GM12878 (cell line): ENCODE data around the gene MOXD1. TPM values are rescaled to one million over a fixed set of nuclear protein-coding genes. Genes with fewer than 3 reads are reported as not detected.

Experiments used
- ATAC-seq: fragments of 200-7000 bp; cut with Tn5 transposase; 3 replicates; pipeline ENCODE4 v1.9.1; 2020; ENCODE audit warnings: mild to moderate bottlenecking, moderate library complexity
- BruUV-seq: library from RNA; stranded (reverse); fragments of 400-500 nt; replicated peaks from 2 replicates; lab custom pipeline; 2021; lab: Mats Ljungman, UMichigan
- CTCF ChIA-PET: fragments of 300-600 bp; sonication (Branson Sonifier 250); formaldehyde crosslinking; extraction: SDS; loops from one replicate; lab custom pipeline; 2021; ENCODE audit warnings: inconsistent platforms; lab: Yijun Ruan, JAX
- POLR2A ChIA-PET: fragments of 350-600 bp; formaldehyde crosslinking; extraction: SDS; loops from one replicate; lab custom pipeline; 2021; ENCODE audit warnings: inconsistent platforms; lab: Charles Lee
- RAD21 ChIA-PET: fragments of 300-600 bp; sonication (Branson Sonifier 250); formaldehyde crosslinking; loops from one replicate; lab custom pipeline; 2023; ENCODE audit warnings: antibody characterized with exemption; ENCODE audit not compliant: unreplicated experiment; lab: Charles Lee
- SMC1A ChIA-PET: fragments of 300-600 bp; sonication (Branson Sonifier 250); formaldehyde crosslinking; loops from one replicate; lab custom pipeline; 2023; ENCODE audit not compliant: unreplicated experiment, uncharacterized antibody; lab: Charles Lee
- DNase-seq: peaks from one replicate; pipeline ENCODE4 v3.0.0-alpha.2; 2011; ENCODE audit warnings: low read depth, low spot score
- FAIRE-seq: peaks from 3 replicates; lab custom pipeline; 2011; peaks lifted over from hg19 to GRCh38; lab: Jason Lieb, UNC
- H2AFZ ChIP-seq: 2 replicates; pipeline ENCODE4 v1.6.0; 2011; ENCODE audit warnings: low read depth, low read length, control low read depth; ENCODE audit not compliant: control insufficient read depth
- H3K27ac ChIP-seq: 2 replicates; pipeline ENCODE4 v1.5.1; 2011; ENCODE audit warnings: control low read depth; ENCODE audit not compliant: control insufficient read depth, insufficient read depth
- H3K27me3 ChIP-seq, 2 experiments: replicated peaks in 1 of 2; 2 replicates each; pipeline versions ENCODE4 v1.6.0 to v1.6.1; 2011; ENCODE audit warnings: low read length in 1 of 2; ENCODE audit not compliant: control insufficient read depth in 2 of 2, insufficient read depth in 2 of 2
- H3K36me3 ChIP-seq, 2 experiments: 2 replicates each; pipeline ENCODE4 v1.5.1; 2011; ENCODE audit warnings: low read length in 1 of 2; ENCODE audit not compliant: control insufficient read depth in 2 of 2, insufficient read depth in 2 of 2
- H3K4me1 ChIP-seq: 2 replicates; pipeline ENCODE4 v1.6.1; 2011; ENCODE audit warnings: mild to moderate bottlenecking, low read length, moderate library complexity, mixed read lengths; ENCODE audit not compliant: control insufficient read depth, insufficient read depth
- H3K4me2 ChIP-seq: 2 replicates; pipeline ENCODE4 v1.6.0; 2011; ENCODE audit warnings: control low read depth; ENCODE audit not compliant: control insufficient read depth, insufficient read depth
- H3K4me3 ChIP-seq: fragments of 200-600 bp; sonication (generic); 2 replicates; pipeline ENCODE4 v1.5.1; 2016
- H3K79me2 ChIP-seq: 2 replicates; pipeline ENCODE4 v1.6.0; 2011; ENCODE audit warnings: low read length; ENCODE audit not compliant: control insufficient read depth, insufficient read depth
- H3K9ac ChIP-seq: 2 replicates; pipeline ENCODE4 v1.8.0; 2011; ENCODE audit warnings: low read length, control low read depth, mixed read lengths; ENCODE audit not compliant: control insufficient read depth, insufficient read depth
- H3K9me3 ChIP-seq: replicated peaks from 3 replicates; pipeline ENCODE4 v1.5.1; 2011; ENCODE audit warnings: mild to moderate bottlenecking, low read length; ENCODE audit not compliant: control insufficient read depth, insufficient read depth
- H4K20me1 ChIP-seq: 2 replicates; pipeline ENCODE4 v1.6.0; 2011; ENCODE audit not compliant: control insufficient read depth, insufficient read depth
- ATF7 ChIP-seq: fragments of 450-650 bp; IDR thresholded peaks from 2 replicates; pipeline ENCODE4 v1.6.1; 2016; ENCODE audit warnings: low read depth, mild to moderate bottlenecking
- BCL11A ChIP-seq: IDR thresholded peaks from 2 replicates; pipeline ENCODE4 v1.6.1; 2011; ENCODE audit warnings: low read depth, low read length
- CBX3 ChIP-seq: fragments of 200-600 bp; sonication (generic); IDR thresholded peaks from 2 replicates; pipeline ENCODE4 v1.6.1; 2016; ENCODE audit warnings: low read depth, borderline replicate concordance
- CREM ChIP-seq: IDR thresholded peaks from 2 replicates; pipeline ENCODE4 v1.6.1; 2014; ENCODE audit warnings: antibody characterized with exemption, low read depth
- ETV6 ChIP-seq, 2 experiments: fragments of 450-650 bp in 1 of 2; IDR thresholded peaks in 1 of 2; conservative IDR thresholded peaks in 1 of 2; 2 replicates each; pipeline ENCODE4 v1.6.1; 2014; ENCODE audit warnings: antibody characterized with exemption in 1 of 2, borderline replicate concordance in 1 of 2, low read depth in 1 of 2, mild to moderate bottlenecking in 1 of 2, moderate library complexity in 1 of 2
- FOS ChIP-seq: IDR thresholded peaks from 3 replicates; pipeline ENCODE4 v1.6.1; 2011; ENCODE audit warnings: borderline replicate concordance; ENCODE audit not compliant: insufficient read length; ENCODE audit errors: extremely low read depth
- NRF1 ChIP-seq: conservative IDR thresholded peaks from 2 replicates; pipeline ENCODE4 v1.6.1; 2011; ENCODE audit warnings: mild to moderate bottlenecking, low read depth, low read length, improper control_type of control experiment
- PBX3 ChIP-seq: IDR thresholded peaks from 2 replicates; pipeline ENCODE4 v1.6.1; 2011; ENCODE audit warnings: mild to moderate bottlenecking, low read depth, low read length, moderate library complexity; ENCODE audit not compliant: insufficient replicate concordance
- ZNF207 ChIP-seq: fragments of 450-650 bp; IDR thresholded peaks from 2 replicates; pipeline ENCODE4 v1.6.1; 2014; ENCODE audit warnings: antibody characterized with exemption, mild to moderate bottlenecking, borderline replicate concordance
- WGBS: methylation state at CpG from one replicate; pipeline ENCODE4 v1.1.6; 2016; ENCODE audit warnings: low lambda C conversion rate; ENCODE audit not compliant: insufficient replicate concordance, insufficient coverage; ENCODE audit errors: missing lambda C conversion rate; 5-methylcytosine and 5-hydroxymethylcytosine counted together
- in situ Hi-C: fragments of 300-500 bp; cut with MboI; formaldehyde crosslinking; loops from 9 replicates; pipeline ENCODE4 v1.14.3; 2018; ENCODE audit warnings: mixed read lengths
- intact Hi-C: fragments of 100-400 bp; cut with micrococcal nuclease; formaldehyde crosslinking; loops from one replicate; pipeline ENCODE4 v1.14.2; 2022; ENCODE audit not compliant: unreplicated experiment
- polyA plus RNA-seq, 11 experiments: library from polyadenylated mRNA; depleted of rRNA in 4 of 11; unstranded in 6 of 11; stranded (reverse) in 5 of 11; fragments of >200 nt; fragmentation: Nextera tagmentation in 4 of 11; fragmentation: Illumina TruSeq in 1 of 11; extraction: Ambion mirVana in 4 of 11; extraction: Trizol in 1 of 11; gene quantifications; 1 replicate in 1 of 11; 2 replicates in 10 of 11; pipeline versions ENCODE4 v1.2.1 to v1.2.3, GENCODE V29; 2011 to 2016; ENCODE audit warnings: inconsistent platforms in 2 of 11, missing spikeins in 2 of 11, low read depth in 1 of 11
- total RNA-seq, 4 experiments: library from RNA; depleted of rRNA in 3 of 4; stranded (reverse); fragments of >200 nt in 3 of 4; fragmentation: Illumina TruSeq in 1 of 4; extraction: Trizol in 1 of 4; gene quantifications; 2 replicates each; pipeline versions ENCODE4 v1.2.1 to v1.2.3, GENCODE V29; 2013 to 2021

Gene MOXD1
- total and polyA plus RNA-seq, 10 of the 15 experiments (the other 5 are each of a cell fraction or from before 2014, with no cell fraction given) = 0.03 to 2.1 (median 0.64) TPM

DNA sequence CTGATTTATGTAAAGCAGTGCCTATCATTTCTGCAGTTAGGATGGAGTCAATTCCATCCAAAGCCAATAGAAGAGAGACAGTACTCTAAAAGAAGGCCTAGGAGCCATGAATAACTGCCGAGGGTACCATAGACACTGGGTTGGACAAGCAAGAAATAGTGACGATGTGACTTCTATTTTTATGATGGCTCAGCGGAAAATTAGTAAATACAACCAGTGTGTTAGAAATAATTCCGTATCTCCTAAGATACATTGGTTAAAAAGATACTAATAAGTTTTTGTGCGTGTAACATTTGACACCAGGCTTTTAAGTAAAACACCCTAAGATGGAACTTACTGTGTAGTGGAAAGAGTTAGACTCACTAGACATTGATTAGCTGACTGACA, 45.6 kb upstream of the MOXD1 start (continued):
- TF ChIP-seq CBX3 (no peak), BCL11A (no peak), CREM (no peak), FOS (no peak), NRF1 (no peak)
- TF ChIP-seq, all 136 proteins: peak for 0

DNA sequence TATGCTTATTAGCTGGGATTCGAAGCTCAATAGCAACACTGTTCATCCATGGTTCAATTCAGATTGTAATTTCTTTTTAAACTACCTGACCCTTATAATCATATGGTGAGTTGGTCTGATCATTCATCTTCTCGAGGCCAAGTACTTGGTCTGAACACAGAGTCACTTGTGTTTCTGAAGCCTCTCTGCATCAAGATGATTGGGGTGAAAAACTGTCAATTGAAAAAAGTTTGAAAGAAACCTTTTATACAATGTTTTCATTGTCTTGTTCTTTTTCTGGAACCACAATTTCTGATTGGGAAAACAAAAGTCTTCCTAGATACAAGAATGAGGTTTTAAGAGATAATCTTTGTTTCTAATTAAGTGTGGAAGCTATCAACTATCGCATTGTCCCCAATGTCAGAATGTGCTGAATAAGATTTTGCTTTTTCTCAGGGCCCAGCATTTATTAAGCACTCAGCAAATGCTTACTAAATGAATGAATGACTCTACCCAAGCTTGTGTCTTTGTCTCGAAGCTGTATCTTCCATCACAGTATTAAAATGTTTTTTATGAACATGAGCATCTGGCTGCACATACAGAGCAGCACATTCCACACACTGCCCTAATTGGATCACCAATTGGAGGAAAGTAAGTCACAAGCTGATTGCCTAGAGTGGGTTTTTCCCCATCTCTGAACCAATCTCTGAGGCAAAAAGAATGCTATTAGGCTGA, 45.0 kb upstream of the MOXD1 start:
- H3K36me3 ChIP-seq = peaks cover 0 to 5% of the 10 kb centered on the region in 2 experiments; a peak in 1 of 4 replicates
- ChIA-PET SMC1A (interaction anchor here (1.0 to 1.4 kb wide), 3 partner anchors 8 to 166 kb away, joined by 3 to 5 read pairs (median 4); no protein-coding TSS in a partner anchor), RAD21 (no interaction called here), POLR2A (no interaction called here), CTCF (interaction anchor here (1.0 to 2.0 kb wide), 2 partner anchors 21 to 39 kb away, joined by 3 to 4 read pairs; no protein-coding TSS in a partner anchor)
- TF ChIP-seq ATF7 = no peak
- no peak for TF ChIP-seq PBX3
- TF ChIP-seq ZNF207 = no peak
- TF ChIP-seq ETV6 (conservative IDR thresholded peaks at IDR 0.05 in 1 of 2, IDR thresholded peaks at IDR 0.05 in 1 of 2; ENCODE audit: borderline replicate concordance in 1 of 2, low read depth in 1 of 2) = no peak
- ATAC-seq (no peak), DNase-seq (no peak), FAIRE-seq (no peak)
- in situ Hi-C loops = no loop called here
- BruUV-seq = no TSS peak
- H3K4me3 ChIP-seq = no peak overlapping the region
- H3K9ac ChIP-seq = no peak overlapping the region
- no peak overlapping the region for H2AFZ ChIP-seq
- intact Hi-C loops = no loop called here
- no peaks in the 10 kb centered on the region for H3K79me2 ChIP-seq
- no peaks in the 10 kb centered on the region for H4K20me1 ChIP-seq
- no peak overlapping the region for H3K4me2 ChIP-seq
- H3K27ac ChIP-seq = no peak overlapping the region
- no peaks in the 10 kb centered on the region for H3K27me3 ChIP-seq
- H3K9me3 ChIP-seq = no peaks in the 10 kb centered on the region; the same call in 2 of the 3 replicates
- WGBS = 100% methylated on average over 4 of the region's 4 CpGs
- H3K4me1 ChIP-seq = no peaks in the 10 kb centered on the region
